ENCODE data around the gene HMGCR.

DNA sequence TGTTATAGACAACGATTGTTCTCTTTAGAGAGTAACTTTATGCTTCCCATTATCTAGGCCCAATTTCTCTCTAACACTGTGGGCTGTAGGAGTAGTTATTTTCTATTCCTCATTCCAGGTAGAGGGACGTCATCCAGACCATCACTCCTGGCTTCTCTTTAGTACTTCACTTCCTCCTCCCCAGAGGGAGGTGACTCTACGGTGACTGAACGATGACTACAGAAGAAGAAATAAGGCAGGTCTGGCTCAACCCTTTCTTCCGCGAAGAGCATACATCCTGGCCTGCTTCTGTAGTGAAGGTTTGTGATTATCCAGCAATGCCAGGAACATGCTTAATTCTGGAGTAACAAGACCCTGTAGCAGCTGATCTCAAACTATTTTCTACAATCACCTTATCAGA is 50.8 kb downstream of the HMGCR start:
- TF ChIP-seq POLR2AphosphoS5 (IDR thresholded peaks at IDR 0.05; ENCODE audit: low read depth, low read length) (no peak), TAF1 (IDR thresholded peaks at IDR 0.05; ENCODE audit: low read depth, low read length) (no peak)

Measured in GM12891 (cell line).